Measurements from ENCODE around the gene SCN7A.
A peak's percentile ranks its signal among the peaks of the same experiment; 100 is the strongest.
"Not testable (repeated sequence)": the region's sequence is repeated elsewhere in the genome, so short reads cannot be mapped to it uniquely, and the experiment has no call there.

SCN7A gene

DNA sequence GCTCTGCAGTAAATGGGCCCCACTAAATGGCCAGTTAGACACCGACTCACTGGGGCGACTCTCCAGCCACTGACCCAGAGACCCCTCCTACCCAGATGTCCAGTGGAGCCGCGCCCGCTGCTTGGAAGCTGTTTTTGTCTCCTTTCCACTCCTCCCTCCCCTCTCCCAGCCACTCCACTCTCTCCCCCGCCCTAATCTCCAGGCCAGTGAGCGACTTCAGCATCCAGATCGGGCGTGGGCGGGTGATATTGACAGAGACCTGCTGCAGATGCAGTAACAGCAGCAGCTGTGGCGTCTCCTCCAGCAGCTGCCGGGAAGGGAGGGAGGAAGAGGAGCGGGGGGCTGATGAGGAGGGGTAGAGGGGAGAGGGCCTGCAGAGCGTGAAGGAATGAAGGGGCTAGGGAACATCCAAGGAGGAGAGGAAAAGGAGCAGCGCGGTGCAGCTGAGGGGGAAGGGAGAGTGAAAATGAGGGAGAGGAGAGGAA lies at the start of gene SCN7A:
SCN7A (minus strand) TSS at position 110 of the 485 bp plus-strand sequence. CDS start 16,553 bp downstream, outside the sequence.
- no peak for DNase-seq (ENCODE audit: low read depth in 2 of 2)

DNA sequence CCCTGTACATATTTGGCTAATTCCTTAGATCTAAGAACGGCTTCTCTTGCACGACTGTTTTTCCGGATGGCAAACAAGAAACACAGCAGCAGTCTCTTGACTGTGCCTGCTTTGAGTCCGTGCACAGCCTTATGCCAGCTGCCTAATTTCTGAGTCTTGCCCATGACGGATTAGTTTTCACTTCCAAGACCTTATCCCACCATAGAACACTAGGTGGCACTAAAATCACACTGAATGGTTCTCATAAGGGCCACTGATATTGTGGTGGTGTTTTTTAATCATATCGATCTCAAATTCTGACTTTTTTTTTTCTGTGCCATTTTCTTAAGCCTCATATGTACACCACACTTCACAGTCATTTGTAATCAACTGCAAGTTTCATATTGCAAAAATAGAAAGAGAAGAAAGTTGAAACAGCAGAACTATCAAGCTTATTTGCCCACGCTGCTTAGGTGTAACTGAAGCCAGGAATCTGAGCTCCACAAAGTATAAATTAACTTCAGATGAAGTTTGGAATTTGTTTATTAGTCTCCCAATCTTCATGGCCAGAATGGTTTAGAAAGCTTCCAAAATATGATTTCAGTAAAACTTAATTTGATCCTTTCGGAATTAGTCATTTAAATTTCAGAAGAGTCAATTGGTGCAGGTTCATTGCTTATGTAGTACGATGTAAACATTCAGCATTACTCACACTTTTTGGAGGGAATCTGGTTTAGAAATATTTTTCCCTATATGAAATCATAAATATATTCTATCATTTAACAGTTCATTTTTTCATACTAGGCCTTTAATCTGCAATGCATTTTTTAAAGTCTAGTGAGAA lies 45.5 kb upstream of the SCN7A start:
- DNase-seq (ENCODE audit: low read depth in 2 of 2), result peak; percentile 28 to 31

- DNase-seq (ENCODE audit: low read depth in 2 of 2), result no peak
These were observed 42.1 kb upstream of the SCN7A start for GRCh38 chr2:166536111-166536510.

DNA sequence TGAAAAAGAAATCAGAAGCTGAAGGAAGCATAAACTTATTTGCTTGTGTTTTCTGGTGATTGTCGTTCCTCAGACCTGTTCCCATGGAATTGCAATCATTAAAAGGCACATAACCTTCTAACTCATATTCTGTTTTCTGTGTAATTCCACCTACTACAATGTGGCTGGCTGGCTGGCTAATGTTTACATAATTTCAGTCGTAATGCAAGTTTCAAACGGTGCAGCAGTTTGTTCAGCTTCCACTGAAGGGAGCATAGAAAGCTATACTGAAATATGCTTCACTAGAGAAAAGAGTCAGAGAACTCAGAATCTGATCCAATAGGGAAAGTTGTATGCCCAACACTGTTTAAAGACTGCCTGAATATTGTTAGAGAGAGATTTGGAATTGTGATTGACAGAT lies 27.1 kb upstream of the SCN7A start:
- DNase-seq (ENCODE audit: low read depth in 2 of 2), result no peak

- DNase-seq (ENCODE audit: low read depth in 2 of 2), result no peak
These were observed 26.6 kb upstream of the SCN7A start for GRCh38 chr2:166520604-166521003.

- no peak for DNase-seq (ENCODE audit: low read depth in 2 of 2)
These were observed 25.4 kb upstream of the SCN7A start for GRCh38 chr2:166519391-166519962.

GRCh38 chr2:166518634-166519390 lies 24.8 kb upstream of the SCN7A start:
- DNase-seq (ENCODE audit: low read depth in 2 of 2), result no peak

DNA sequence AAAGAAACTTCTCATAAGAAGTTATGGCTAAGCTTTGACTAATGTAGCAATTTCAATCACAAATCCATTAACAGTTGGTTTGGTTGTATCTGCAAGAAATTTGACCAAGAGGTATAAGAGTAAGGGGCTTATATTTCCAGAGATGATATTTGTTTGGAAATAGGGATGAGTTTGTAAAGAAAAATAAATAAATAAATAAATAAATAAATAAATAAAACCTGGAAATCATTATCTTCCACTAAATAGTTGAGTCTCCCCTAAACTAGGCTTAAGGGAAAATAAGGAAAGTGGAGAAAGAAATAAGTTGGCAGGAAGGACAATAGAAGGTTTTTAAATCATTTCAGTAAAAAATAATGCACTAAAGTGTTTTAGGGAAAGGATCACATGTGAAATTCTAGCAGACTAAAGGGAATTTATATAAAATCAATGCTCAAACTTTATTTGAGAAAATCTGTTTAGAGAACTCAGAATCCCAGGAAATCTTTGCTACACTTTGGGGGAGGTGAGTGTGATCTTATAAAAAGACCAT lies 23.5 kb upstream of the SCN7A start:
- DNase-seq (ENCODE audit: low read depth in 2 of 2), result no peak

GRCh38 chr2:166516712-166517303 lies 22.8 kb upstream of the SCN7A start:
- DNase-seq (ENCODE audit: low read depth in 2 of 2), result no peak

- DNase-seq (ENCODE audit: low read depth in 2 of 2), result no peak
These were observed 19.9 kb upstream of the SCN7A start for GRCh38 chr2:166513952-166514351.

- no peak for DNase-seq (ENCODE audit: low read depth in 2 of 2)
These were observed 5.2 kb upstream of the SCN7A start for GRCh38 chr2:166499281-166499680.

- no peak for DNase-seq (ENCODE audit: low read depth in 2 of 2)
These were observed 2.6 kb downstream of the SCN7A start for GRCh38 chr2:166491461-166491860.

DNA sequence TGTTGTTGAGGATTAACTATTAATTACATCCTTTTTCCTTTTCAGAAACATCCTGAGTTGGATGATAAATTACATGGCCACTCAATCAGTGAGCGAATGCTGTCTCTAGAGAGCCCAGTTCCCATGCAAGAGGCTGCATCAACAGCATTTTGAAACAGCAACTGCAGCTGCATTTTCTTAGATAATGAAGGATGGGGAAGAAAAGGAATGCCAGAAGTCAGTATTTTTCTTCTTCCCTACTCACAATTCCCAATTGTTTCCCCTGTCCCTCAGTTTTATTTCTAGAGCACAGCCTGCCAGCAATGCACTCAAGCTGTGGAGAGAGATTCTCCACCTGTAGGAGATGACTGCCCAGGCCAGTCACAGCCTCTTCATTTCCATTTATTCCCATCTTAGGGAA lies 6.9 kb downstream of the SCN7A start:
- DNase-seq (ENCODE audit: low read depth in 2 of 2), result no peak

DNA sequence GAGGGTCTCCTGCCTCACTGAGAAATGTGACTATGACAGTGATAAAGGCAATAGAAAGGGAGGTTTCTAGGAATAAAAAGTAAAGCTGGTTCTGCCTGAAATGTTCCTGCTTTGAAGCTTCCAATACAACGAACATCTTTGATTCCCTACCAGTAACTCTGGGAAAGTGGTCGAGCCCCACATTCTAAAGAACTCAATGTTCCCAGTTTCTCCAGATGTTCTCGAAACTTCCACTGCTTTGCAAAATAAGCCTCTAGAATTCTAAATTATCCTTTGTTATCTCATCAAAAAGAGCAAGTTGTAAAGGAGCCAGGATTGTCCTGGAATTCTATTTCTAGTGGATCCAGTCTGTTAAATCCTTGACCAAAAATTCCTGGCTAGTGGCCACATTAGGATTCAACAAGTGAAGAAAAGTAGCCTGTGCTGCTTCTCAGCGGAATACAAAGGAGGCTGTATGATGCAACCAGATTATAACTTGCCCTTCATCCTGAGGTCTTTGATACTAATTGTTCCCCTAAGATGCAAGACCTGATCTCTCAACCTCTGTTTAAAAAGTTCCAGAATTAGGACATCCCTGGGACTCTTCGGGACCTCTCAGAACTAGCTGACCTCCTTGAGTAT lies 8.4 kb downstream of the SCN7A start:
- DNase-seq (ENCODE audit: low read depth in 2 of 2), result no peak

- no peak for DNase-seq (ENCODE audit: low read depth in 2 of 2)
These were observed 21.7 kb downstream of the SCN7A start for GRCh38 chr2:166472332-166472731.

- no peak for DNase-seq (ENCODE audit: low read depth in 2 of 2)
These were observed 25.7 kb downstream of the SCN7A start for GRCh38 chr2:166468124-166469024.

GRCh38 chr2:166464187-166464586 lies 29.9 kb downstream of the SCN7A start:
- DNase-seq (ENCODE audit: low read depth in 2 of 2), result no peak

- DNase-seq (ENCODE audit: low read depth in 2 of 2), result no peak
These were observed 30.4 kb downstream of the SCN7A start for GRCh38 chr2:166463640-166464039.

- no peak for DNase-seq (ENCODE audit: low read depth in 2 of 2)
These were observed 35.4 kb downstream of the SCN7A start for GRCh38 chr2:166458674-166459073.

DNA sequence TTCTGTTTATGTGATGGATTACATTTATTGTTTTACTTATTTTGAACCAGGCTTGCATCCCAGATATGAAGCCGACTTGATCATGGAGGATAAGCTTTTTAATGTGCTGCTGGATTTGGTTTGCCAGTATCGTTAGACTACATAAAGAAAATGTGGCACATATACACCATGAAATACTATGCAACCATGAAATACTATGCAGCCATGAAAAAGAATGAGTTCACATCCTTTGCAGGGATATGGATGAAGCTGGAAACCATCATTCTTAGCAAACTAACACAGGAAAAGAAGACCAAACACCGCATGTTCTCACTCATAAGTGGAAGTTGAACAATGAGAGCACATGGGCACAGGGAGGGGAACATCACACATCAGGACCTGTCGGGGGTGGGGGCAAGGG lies 38.2 kb downstream of the SCN7A start:
- DNase-seq (ENCODE audit: low read depth in 2 of 2), result not testable (repeated sequence)

All from fibroblast of skin of left biceps (primary cell).